ENCODE results near the gene MED31. TPM values are rescaled to one million over a fixed set of nuclear protein-coding genes. Genes with fewer than 3 reads are reported as not detected.
"Not testable (repeated sequence)": the region's sequence is repeated elsewhere in the genome, so short reads cannot be mapped to it uniquely, and the experiment has no call there.

The MED31 gene
- polyA plus RNA-seq, 2 of the 4 experiments (the other 2 are of a cell fraction): 32.2 to 49.0 TPM

DNA sequence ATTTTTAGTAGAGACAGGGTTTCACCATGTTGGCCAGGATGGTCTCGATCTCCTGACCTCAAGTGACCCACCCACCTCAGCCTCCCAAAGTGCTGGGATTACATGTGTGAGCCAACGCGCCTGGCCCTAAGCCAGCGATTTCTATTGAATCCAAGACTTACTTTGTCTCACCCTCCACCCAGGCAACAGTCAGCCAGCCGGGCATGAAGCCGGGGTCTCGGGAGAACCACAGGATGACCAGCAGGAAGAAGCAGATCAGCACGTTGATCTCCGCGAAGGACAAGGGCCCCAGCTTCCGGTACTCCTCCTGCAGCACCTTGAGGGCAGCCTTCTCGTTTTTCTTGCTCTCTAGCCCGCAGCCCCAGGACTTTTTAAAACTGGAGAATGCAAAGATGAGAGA lies 44.2 kb upstream of the MED31 start (continued):
- TF ChIP-seq, protein P1, sequence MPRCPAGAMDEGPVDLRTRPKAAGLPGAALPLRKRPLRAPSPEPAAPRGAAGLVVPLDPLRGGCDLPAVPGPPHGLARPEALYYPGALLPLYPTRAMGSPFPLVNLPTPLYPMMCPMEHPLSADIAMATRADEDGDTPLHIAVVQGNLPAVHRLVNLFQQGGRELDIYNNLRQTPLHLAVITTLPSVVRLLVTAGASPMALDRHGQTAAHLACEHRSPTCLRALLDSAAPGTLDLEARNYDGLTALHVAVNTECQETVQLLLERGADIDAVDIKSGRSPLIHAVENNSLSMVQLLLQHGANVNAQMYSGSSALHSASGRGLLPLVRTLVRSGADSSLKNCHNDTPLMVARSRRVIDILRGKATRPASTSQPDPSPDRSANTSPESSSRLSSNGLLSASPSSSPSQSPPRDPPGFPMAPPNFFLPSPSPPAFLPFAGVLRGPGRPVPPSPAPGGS (IDR thresholded peaks at IDR 0.05): no peak
- TF ChIP-seq HOXA7 (CRISPR knock-in tag; IDR thresholded peaks at IDR 0.05) (no peak), MAX (IDR thresholded peaks at IDR 0.05) (no peak)

GRCh38 chr17:6695051-6695450 lies 43.6 kb upstream of the MED31 start:
- no peaks in the 10 kb centered on the region for H3K9me3 ChIP-seq
- CTCF ChIA-PET: interaction anchor here (1.2 to 3.8 kb wide), 2 partner anchors 11 to 28 kb away, joined by 3 to 14 read pairs; no protein-coding TSS in a partner anchor
- WGBS (ENCODE audit: missing lambda C conversion rate): 37% methylated on average over 2 of the region's 2 CpGs
- POLR2A ChIA-PET: no interaction called here
- H3K4me3 ChIP-seq: no peak overlapping the region
- no peak overlapping the region for H3K27ac ChIP-seq
- H3K4me2 ChIP-seq: no peak overlapping the region
- TF ChIP-seq HDAC2 (IDR thresholded peaks at IDR 0.05) (no peak), RNF2 (IDR thresholded peaks at IDR 0.05; ENCODE audit: borderline replicate concordance, low read depth) (no peak), ZFP36 (IDR thresholded peaks at IDR 0.05; ENCODE audit: borderline replicate concordance, partially characterized antibody) (no peak), CEBPB (IDR thresholded peaks at IDR 0.05) (no peak), HOXB13 (CRISPR knock-in tag; IDR thresholded peaks at IDR 0.05; ENCODE audit: low read depth) (no peak)
- TF ChIP-seq, protein P2, sequence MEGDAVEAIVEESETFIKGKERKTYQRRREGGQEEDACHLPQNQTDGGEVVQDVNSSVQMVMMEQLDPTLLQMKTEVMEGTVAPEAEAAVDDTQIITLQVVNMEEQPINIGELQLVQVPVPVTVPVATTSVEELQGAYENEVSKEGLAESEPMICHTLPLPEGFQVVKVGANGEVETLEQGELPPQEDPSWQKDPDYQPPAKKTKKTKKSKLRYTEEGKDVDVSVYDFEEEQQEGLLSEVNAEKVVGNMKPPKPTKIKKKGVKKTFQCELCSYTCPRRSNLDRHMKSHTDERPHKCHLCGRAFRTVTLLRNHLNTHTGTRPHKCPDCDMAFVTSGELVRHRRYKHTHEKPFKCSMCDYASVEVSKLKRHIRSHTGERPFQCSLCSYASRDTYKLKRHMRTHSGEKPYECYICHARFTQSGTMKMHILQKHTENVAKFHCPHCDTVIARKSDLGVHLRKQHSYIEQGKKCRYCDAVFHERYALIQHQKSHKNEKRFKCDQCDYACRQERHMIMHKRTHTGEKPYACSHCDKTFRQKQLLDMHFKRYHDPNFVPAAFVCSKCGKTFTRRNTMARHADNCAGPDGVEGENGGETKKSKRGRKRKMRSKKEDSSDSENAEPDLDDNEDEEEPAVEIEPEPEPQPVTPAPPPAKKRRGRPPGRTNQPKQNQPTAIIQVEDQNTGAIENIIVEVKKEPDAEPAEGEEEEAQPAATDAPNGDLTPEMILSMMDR (IDR thresholded peaks at IDR 0.05): no peak
- DNase-seq (ENCODE audit: low read depth in 1 of 2, low spot score in 1 of 2): no peak
- no peaks in the 10 kb centered on the region for H3K4me1 ChIP-seq
- no peak for ATAC-seq
- no peak for FAIRE-seq

DNA sequence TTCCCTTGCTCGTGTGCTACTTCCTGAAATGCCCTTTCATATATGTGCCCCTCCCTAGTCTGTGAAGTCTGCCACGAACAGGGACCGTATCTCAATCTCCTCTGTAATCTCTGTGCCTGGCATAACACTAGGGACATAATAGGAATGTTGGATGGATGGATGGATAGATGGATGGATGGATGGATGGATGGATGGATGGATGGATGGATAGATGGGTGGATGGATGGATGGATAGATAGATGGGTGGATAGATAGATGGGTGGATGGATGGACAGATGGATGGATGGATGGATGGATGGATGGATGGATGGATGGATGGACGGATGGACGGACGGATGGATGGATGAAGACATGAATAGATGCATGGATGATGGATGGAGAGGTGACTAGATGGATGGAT lies 40.6 kb upstream of the MED31 start:
- H3K4me2 ChIP-seq; H3K4me3 ChIP-seq; ATAC-seq; FAIRE-seq; H3K9me3 ChIP-seq; H3K27ac ChIP-seq; POLR2A ChIA-PET; H3K4me1 ChIP-seq; DNase-seq (ENCODE audit: low read depth in 1 of 2, low spot score in 1 of 2): not testable (repeated sequence)
- 24% methylated on average over 6 of the region's 6 CpGs for WGBS (ENCODE audit: missing lambda C conversion rate)
- CTCF ChIA-PET: interaction anchor here (0.7 to 3.8 kb wide), 6 partner anchors 10 to 222 kb away, joined by 3 to 14 read pairs (median 5); partner anchors contain the start of gene SLC13A5

GRCh38 chr17:6691546-6691945 lies 40.1 kb upstream of the MED31 start:
- ChIA-PET POLR2A (no interaction called here), CTCF (interaction anchor here (1.1 to 2.6 kb wide), 4 partner anchors 10 to 223 kb away, joined by 3 to 9 read pairs (median 5); partner anchors contain the start of gene SLC13A5)
- FAIRE-seq (no peak), DNase-seq (ENCODE audit: low read depth in 1 of 2, low spot score in 1 of 2) (no peak), ATAC-seq (no peak)
- H3K4me1 ChIP-seq: no peaks in the 10 kb centered on the region
- H3K27ac ChIP-seq: no peak overlapping the region
- H3K9me3 ChIP-seq: no peaks in the 10 kb centered on the region
- WGBS (ENCODE audit: missing lambda C conversion rate): 4% methylated on average over 3 of the region's 3 CpGs
- no peak overlapping the region for H3K4me2 ChIP-seq
- no peak for TF ChIP-seq ATOH8 (CRISPR knock-in tag; IDR thresholded peaks at IDR 0.05; ENCODE audit: low read depth)
- TF ChIP-seq KDM1A (IDR thresholded peaks at IDR 0.05; ENCODE audit: low read depth): no peak
- H3K4me3 ChIP-seq: no peak overlapping the region

DNA sequence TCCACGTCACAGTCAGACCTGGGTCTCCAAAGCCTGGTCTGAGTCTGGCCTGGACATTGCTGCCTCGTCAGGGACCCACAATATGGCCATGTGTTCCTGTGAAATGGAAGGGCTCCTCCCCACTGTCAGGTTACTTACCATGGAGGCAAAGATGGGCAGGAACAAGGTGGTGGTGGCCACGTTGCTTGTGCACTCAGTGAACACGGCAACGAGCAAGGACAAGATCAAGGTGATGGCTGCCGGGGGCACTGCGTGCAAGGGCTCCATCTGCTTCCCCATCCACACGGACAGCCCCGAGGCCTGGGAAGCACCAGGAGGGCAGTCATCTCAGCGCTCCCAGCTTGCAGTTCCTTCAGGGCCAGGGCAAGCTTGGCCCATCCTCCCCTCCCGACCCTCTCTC lies 39.2 kb upstream of the MED31 start:
- ChIA-PET CTCF (interaction anchor here (0.8 to 2.4 kb wide), 4 partner anchors 9 to 224 kb away, joined by 3 to 6 read pairs (median 4); no protein-coding TSS in a partner anchor), POLR2A (no interaction called here)
- Histone ChIP-seq H3K4me2 (no peak overlapping the region), H3K4me3 (no peak overlapping the region), H3K9me3 (no peaks in the 10 kb centered on the region), H3K4me1 (no peaks in the 10 kb centered on the region), H3K27ac (no peak overlapping the region)
- DNase-seq (ENCODE audit: low read depth in 1 of 2, low spot score in 1 of 2) (no peak), FAIRE-seq (no peak), ATAC-seq (no peak)
- TF ChIP-seq ZSCAN20 (CRISPR knock-in tag; IDR thresholded peaks at IDR 0.05): no peak
- no peak for TF ChIP-seq NFE2L2 (conservative IDR thresholded peaks at IDR 0.05; ENCODE audit: low read length)
- TF ChIP-seq BHLHE40 (IDR thresholded peaks at IDR 0.05; ENCODE audit: low read depth, low read length): no peak
- no peak for TF ChIP-seq GATA3 (IDR thresholded peaks at IDR 0.05; ENCODE audit: borderline replicate concordance)
- no peak for TF ChIP-seq RAD21 (conservative IDR thresholded peaks at IDR 0.05 in 1 of 2, IDR thresholded peaks at IDR 0.05 in 1 of 2)
- no peak for TF ChIP-seq CBX8 (IDR thresholded peaks at IDR 0.05)
- no peak for TF ChIP-seq EHF (CRISPR knock-in tag; IDR thresholded peaks at IDR 0.05)
- 60% methylated on average over 11 of the region's 11 CpGs for WGBS (ENCODE audit: missing lambda C conversion rate)
